ENCODE data around the gene ASCC1. TPM values are rescaled to one million over a fixed set of nuclear protein-coding genes. Genes with fewer than 3 reads are reported as not detected.
"Not testable (repeated sequence)": the region's sequence is repeated elsewhere in the genome, so short reads cannot be mapped to it uniquely, and the experiment has no call there.

The ASCC1 gene
- total RNA-seq, 1 donor: 49.2 TPM

GRCh38 chr10:72116372-72116771 lies 99.7 kb downstream of the ASCC1 start:
- H3K4me3 ChIP-seq (ENCODE audit: low read depth, low read length): no peak overlapping the region
- no peak for TF ChIP-seq CTCF (IDR thresholded peaks at IDR 0.05; ENCODE audit: insufficient read depth, low read length)
- DNase-seq (ENCODE audit: low read depth): no peak

GRCh38 chr10:72114706-72115450 lies 101.2 kb downstream of the ASCC1 start:
- H3K4me3 ChIP-seq (ENCODE audit: low read depth, low read length): no peak overlapping the region
- no peak for DNase-seq (ENCODE audit: low read depth)
- no peak for TF ChIP-seq CTCF (IDR thresholded peaks at IDR 0.05; ENCODE audit: insufficient read depth, low read length)

- no peak for TF ChIP-seq CTCF (IDR thresholded peaks at IDR 0.05; ENCODE audit: insufficient read depth, low read length)
- H3K4me3 ChIP-seq (ENCODE audit: low read depth, low read length): no peak overlapping the region
- no peak for DNase-seq (ENCODE audit: low read depth)
These were observed 105.2 kb downstream of the ASCC1 start for GRCh38 chr10:72110673-72111401.

- no peak overlapping the region for H3K4me3 ChIP-seq (ENCODE audit: low read depth, low read length)
- TF ChIP-seq CTCF (IDR thresholded peaks at IDR 0.05; ENCODE audit: insufficient read depth, low read length): no peak
- DNase-seq (ENCODE audit: low read depth): no peak
These were observed 106.4 kb downstream of the ASCC1 start for GRCh38 chr10:72109636-72110157.

- peak; percentile 33 for DNase-seq (ENCODE audit: low read depth)
- no peak for TF ChIP-seq CTCF (IDR thresholded peaks at IDR 0.05; ENCODE audit: insufficient read depth, low read length)
These were observed 107.0 kb downstream of the ASCC1 start for GRCh38 chr10:72108830-72109635.

GRCh38 chr10:72108004-72108370 lies 108.1 kb downstream of the ASCC1 start:
- H3K4me3 ChIP-seq (ENCODE audit: low read depth, low read length); DNase-seq (ENCODE audit: low read depth): not testable (repeated sequence)

More at GRCh38 chr10:72108830-72109635, 107.0 kb downstream of the ASCC1 start:
- H3K4me3 ChIP-seq (ENCODE audit: low read depth, low read length): no peak overlapping the region
